Ovary (tissue), 3 donors: ENCODE measurements around the gene HTT-AS.

Experiments
- POLR2A ChIP-seq: fragments of 450-650 bp; IDR thresholded peaks from one replicate; pipeline ENCODE4 v1.6.1; 2017; ENCODE audit warnings: antibody characterized with exemption, mild to moderate bottlenecking, moderate library complexity
- TF ChIP-seq, protein P1 (sequence below), 3 donors: fragments of 450-650 bp in 2 of 3; fragments of 200-600 bp in 1 of 3; IDR thresholded peaks; one replicate each; pipeline versions ENCODE4 v1.5.1 to v1.8.0; 2016 to 2022; ENCODE audit warnings: antibody characterized with exemption in 3 of 3, mild to moderate bottlenecking in 1 of 3
- donor health status: DM: no; HTN: no; CAD: no.

DNA sequence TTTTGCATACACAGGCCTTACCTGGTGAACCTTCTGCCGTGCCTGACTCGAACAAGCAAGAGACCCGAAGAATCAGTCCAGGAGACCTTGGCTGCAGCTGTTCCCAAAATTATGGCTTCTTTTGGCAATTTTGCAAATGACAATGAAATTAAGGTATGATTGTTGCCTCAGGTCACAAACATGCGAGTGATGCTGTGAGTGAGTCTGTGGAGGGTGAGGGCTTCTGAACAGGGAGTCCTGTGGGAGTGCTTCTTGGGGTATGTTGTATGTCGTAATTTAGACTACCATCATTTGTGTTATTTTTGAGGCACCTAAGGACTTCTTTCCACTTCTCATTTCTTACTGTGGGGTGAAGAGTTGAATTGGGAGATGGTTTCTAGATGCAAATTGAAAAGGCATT is 32.9 kb upstream of the HTT-AS start:
- TF ChIP-seq POLR2A = no peak
- TF ChIP-seq, protein P1, sequence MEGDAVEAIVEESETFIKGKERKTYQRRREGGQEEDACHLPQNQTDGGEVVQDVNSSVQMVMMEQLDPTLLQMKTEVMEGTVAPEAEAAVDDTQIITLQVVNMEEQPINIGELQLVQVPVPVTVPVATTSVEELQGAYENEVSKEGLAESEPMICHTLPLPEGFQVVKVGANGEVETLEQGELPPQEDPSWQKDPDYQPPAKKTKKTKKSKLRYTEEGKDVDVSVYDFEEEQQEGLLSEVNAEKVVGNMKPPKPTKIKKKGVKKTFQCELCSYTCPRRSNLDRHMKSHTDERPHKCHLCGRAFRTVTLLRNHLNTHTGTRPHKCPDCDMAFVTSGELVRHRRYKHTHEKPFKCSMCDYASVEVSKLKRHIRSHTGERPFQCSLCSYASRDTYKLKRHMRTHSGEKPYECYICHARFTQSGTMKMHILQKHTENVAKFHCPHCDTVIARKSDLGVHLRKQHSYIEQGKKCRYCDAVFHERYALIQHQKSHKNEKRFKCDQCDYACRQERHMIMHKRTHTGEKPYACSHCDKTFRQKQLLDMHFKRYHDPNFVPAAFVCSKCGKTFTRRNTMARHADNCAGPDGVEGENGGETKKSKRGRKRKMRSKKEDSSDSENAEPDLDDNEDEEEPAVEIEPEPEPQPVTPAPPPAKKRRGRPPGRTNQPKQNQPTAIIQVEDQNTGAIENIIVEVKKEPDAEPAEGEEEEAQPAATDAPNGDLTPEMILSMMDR (IDR thresholded peaks at IDR 0.05) = no peak
